ENCODE results near the gene UST. TPM values are rescaled to one million over a fixed set of nuclear protein-coding genes. Genes with fewer than 3 reads are reported as not detected.
"Not testable (repeated sequence)": the region's sequence is repeated elsewhere in the genome, so short reads cannot be mapped to it uniquely, and the experiment has no call there.

The UST gene
- total and polyA plus RNA-seq, 7 experiments from 2014 or later: 0.35 to 2.6 (median 0.46) TPM; not detected in 2

GRCh38 chr6:149031859-149032598, 285.2 kb downstream of the UST start:
- ChIA-PET CTCF (interaction anchor here (0.6 to 8.9 kb wide), 8 partner anchors 15 to 485 kb away, joined by 3 to 110 read pairs (median 6); no protein-coding TSS in a partner anchor), POLR2A (no interaction called here)
- Histone ChIP-seq H3K27ac (ENCODE audit: low read depth, low read length) (no peak overlapping the region), H3K36me3 (ENCODE audit: control insufficient read depth in 2 of 3, insufficient read depth in 3 of 3, low read length in 3 of 3) (no peaks in the 10 kb centered on the region), H3K4me3 (ENCODE audit: low read length) (no peak overlapping the region), H3K27me3 (ENCODE audit: control insufficient read depth in 2 of 2, insufficient read depth in 2 of 2, low read length in 2 of 2) (no peaks in the 10 kb centered on the region), H3K4me1 (ENCODE audit: control insufficient read depth in 2 of 2, insufficient read depth in 2 of 2, low read length in 2 of 2) (peaks cover 8 to 15% of the 10 kb centered on the region in 2 donors), H3K9me3 (ENCODE audit: control insufficient read depth in 2 of 3, low read length in 3 of 3) (no peaks in the 10 kb centered on the region)
- Mint-ChIP-seq H3K4me1 (peaks cover 5 to 82% (median 12%) of the 10 kb centered on the region in 7 donors), H3K4me3 (peak overlapping the region in 1 of 10 donors; percentile 76), H3K9me3 (no peaks in the 10 kb centered on the region), H3K36me3 (peaks cover 0 to 9% (median 0%) of the 10 kb centered on the region in 5 donors), H3K27ac (peak overlapping the region in 3 of 9 donors; percentile 44 to 95 (median 62)), H3K27me3 (no peaks in the 10 kb centered on the region)
- ATAC-seq (peak; percentile 2), DNase-seq (peak in 1 of 9 donors; percentile 49)
- intact Hi-C loops (cut with micrococcal nuclease): loop anchor here in 1 of 2 donors (1.0 to 2.0 kb wide), 4 partner anchors 34 to 287 kb away; no protein-coding TSS in a partner anchor

GRCh38 chr6:149032599-149033405, 286.0 kb downstream of the UST start:
- Histone ChIP-seq H3K27me3 (ENCODE audit: control insufficient read depth in 2 of 2, insufficient read depth in 2 of 2, low read length in 2 of 2) (no peaks in the 10 kb centered on the region), H3K36me3 (ENCODE audit: control insufficient read depth in 2 of 3, insufficient read depth in 3 of 3, low read length in 3 of 3) (no peaks in the 10 kb centered on the region), H3K4me1 (ENCODE audit: control insufficient read depth in 2 of 2, insufficient read depth in 2 of 2, low read length in 2 of 2) (peaks cover 8 to 15% of the 10 kb centered on the region in 2 donors), H3K4me3 (ENCODE audit: low read length) (no peak overlapping the region), H3K27ac (ENCODE audit: low read depth, low read length) (no peak overlapping the region), H3K9me3 (ENCODE audit: control insufficient read depth in 2 of 3, low read length in 3 of 3) (no peaks in the 10 kb centered on the region)
- H3K27me3 Mint-ChIP-seq: no peaks in the 10 kb centered on the region
- peak overlapping the region in 1 of 10 donors; percentile 76 for H3K4me3 Mint-ChIP-seq
- DNase-seq: peak in 1 of 9 donors; percentile 71
- ChIA-PET POLR2A (no interaction called here), CTCF (interaction anchor here (0.8 to 1.4 kb wide), 4 partner anchors 48 to 484 kb away, joined by 3 to 7 read pairs (median 4); no protein-coding TSS in a partner anchor)
- peaks cover 5 to 85% (median 12%) of the 10 kb centered on the region in 7 donors for H3K4me1 Mint-ChIP-seq
- peak overlapping the region in 3 of 9 donors; percentile 44 to 95 (median 62) for H3K27ac Mint-ChIP-seq
- intact Hi-C loops (cut with micrococcal nuclease): loop anchor here in 1 of 2 donors (1.0 to 2.0 kb wide), 3 partner anchors 14 to 108 kb away; no protein-coding TSS in a partner anchor
- ATAC-seq: peak; percentile 55
- no peaks in the 10 kb centered on the region for H3K9me3 Mint-ChIP-seq
- H3K36me3 Mint-ChIP-seq: peaks cover 0 to 7% (median 0%) of the 10 kb centered on the region in 5 donors

GRCh38 chr6:149033454-149033853, 286.6 kb downstream of the UST start:
- Mint-ChIP-seq H3K4me3 (peak overlapping the region in 1 of 10 donors; percentile 45), H3K36me3 (peaks cover 0 to 5% (median 0%) of the 10 kb centered on the region in 5 donors), H3K9me3 (no peaks in the 10 kb centered on the region), H3K4me1 (peaks cover 5 to 87% (median 12%) of the 10 kb centered on the region in 7 donors), H3K27ac (peak overlapping the region in 1 of 9 donors; percentile 95), H3K27me3 (no peaks in the 10 kb centered on the region)
- Histone ChIP-seq H3K4me1 (ENCODE audit: control insufficient read depth in 2 of 2, insufficient read depth in 2 of 2, low read length in 2 of 2) (peaks cover 8 to 15% of the 10 kb centered on the region in 2 donors), H3K27ac (ENCODE audit: low read depth, low read length) (no peak overlapping the region), H3K27me3 (ENCODE audit: control insufficient read depth in 2 of 2, insufficient read depth in 2 of 2, low read length in 2 of 2) (no peaks in the 10 kb centered on the region), H3K4me3 (ENCODE audit: low read length) (no peak overlapping the region), H3K36me3 (ENCODE audit: control insufficient read depth in 2 of 3, insufficient read depth in 3 of 3, low read length in 3 of 3) (no peaks in the 10 kb centered on the region), H3K9me3 (ENCODE audit: control insufficient read depth in 2 of 3, low read length in 3 of 3) (no peaks in the 10 kb centered on the region)
- ChIA-PET POLR2A (no interaction called here), CTCF (interaction anchor here (0.8 to 1.4 kb wide), 4 partner anchors 47 to 484 kb away, joined by 3 to 7 read pairs (median 4); no protein-coding TSS in a partner anchor)
- intact Hi-C loops (cut with micrococcal nuclease): loop anchor here in 1 of 2 donors (1.0 to 2.0 kb wide), 3 partner anchors 14 to 107 kb away; no protein-coding TSS in a partner anchor
- ATAC-seq (no peak), DNase-seq (no peak)

GRCh38 chr6:149035766-149036165, 288.9 kb downstream of the UST start:
- H3K9me3 ChIP-seq (ENCODE audit: control insufficient read depth in 2 of 3, low read length in 3 of 3): no peaks in the 10 kb centered on the region
- Mint-ChIP-seq H3K4me3 (no peak overlapping the region), H3K36me3 (peaks cover 0 to 7% (median 0%) of the 10 kb centered on the region in 5 donors), H3K27me3 (no peaks in the 10 kb centered on the region), H3K9me3 (no peaks in the 10 kb centered on the region), H3K27ac (no peak overlapping the region), H3K4me1 (peaks cover 4 to 88% (median 6%) of the 10 kb centered on the region in 7 donors)
- no peak for DNase-seq
- ChIA-PET CTCF (interaction anchor here (0.6 kb wide), 1 partner anchor 465 kb away, joined by 3 read pairs; no protein-coding TSS in a partner anchor), POLR2A (no interaction called here)
- H3K27ac ChIP-seq (ENCODE audit: low read depth, low read length): no peak overlapping the region
- no peak for ATAC-seq
- H3K36me3 ChIP-seq (ENCODE audit: control insufficient read depth in 2 of 3, insufficient read depth in 3 of 3, low read length in 3 of 3): no peaks in the 10 kb centered on the region
- H3K27me3 ChIP-seq (ENCODE audit: control insufficient read depth in 2 of 2, insufficient read depth in 2 of 2, low read length in 2 of 2): no peaks in the 10 kb centered on the region
- no peak overlapping the region for H3K4me3 ChIP-seq (ENCODE audit: low read length)
- peaks cover 8 to 9% of the 10 kb centered on the region in 2 donors for H3K4me1 ChIP-seq (ENCODE audit: control insufficient read depth in 2 of 2, insufficient read depth in 2 of 2, low read length in 2 of 2)
- intact Hi-C loops (cut with micrococcal nuclease): no loop called here

- H3K36me3 Mint-ChIP-seq: peaks cover 0 to 9% (median 0%) of the 10 kb centered on the region in 5 donors
- peaks cover 0 to 83% (median 0%) of the 10 kb centered on the region in 7 donors for H3K4me1 Mint-ChIP-seq
- H3K4me3 ChIP-seq (ENCODE audit: low read length): no peak overlapping the region
- H3K27me3 Mint-ChIP-seq: no peaks in the 10 kb centered on the region
- no peaks in the 10 kb centered on the region for H3K9me3 Mint-ChIP-seq
- no peaks in the 10 kb centered on the region for H3K36me3 ChIP-seq (ENCODE audit: control insufficient read depth in 2 of 3, insufficient read depth in 3 of 3, low read length in 3 of 3)
- ChIA-PET POLR2A (no interaction called here), CTCF (interaction anchor here (1.0 to 1.6 kb wide), 2 partner anchors 9 to 395 kb away, joined by 3 read pairs; no protein-coding TSS in a partner anchor)
- H3K27me3 ChIP-seq (ENCODE audit: control insufficient read depth in 2 of 2, insufficient read depth in 2 of 2, low read length in 2 of 2): no peaks in the 10 kb centered on the region
- peak overlapping the region in 2 of 9 donors; percentile 44 to 56 for H3K27ac Mint-ChIP-seq
- H3K27ac ChIP-seq (ENCODE audit: low read depth, low read length): no peak overlapping the region
- no peaks in the 10 kb centered on the region for H3K9me3 ChIP-seq (ENCODE audit: control insufficient read depth in 2 of 3, low read length in 3 of 3)
- H3K4me3 Mint-ChIP-seq: peak overlapping the region in 1 of 10 donors; percentile 53
- intact Hi-C loops (cut with micrococcal nuclease): no loop called here
- H3K4me1 ChIP-seq (ENCODE audit: control insufficient read depth in 2 of 2, insufficient read depth in 2 of 2, low read length in 2 of 2): peaks cover 0 to 4% of the 10 kb centered on the region in 2 donors
- DNase-seq: no peak
- no peak for ATAC-seq
Observed at GRCh38 chr6:149037051-149037671, 290.3 kb downstream of the UST start.

- peaks cover 0 to 77% (median 0%) of the 10 kb centered on the region in 7 donors for H3K4me1 Mint-ChIP-seq
- H3K9me3 ChIP-seq (ENCODE audit: control insufficient read depth in 2 of 3, low read length in 3 of 3); H3K36me3 ChIP-seq (ENCODE audit: control insufficient read depth in 2 of 3, insufficient read depth in 3 of 3, low read length in 3 of 3); H3K36me3 Mint-ChIP-seq; H3K27ac ChIP-seq (ENCODE audit: low read depth, low read length); DNase-seq; H3K4me3 ChIP-seq (ENCODE audit: low read length); H3K27me3 ChIP-seq (ENCODE audit: control insufficient read depth in 2 of 2, insufficient read depth in 2 of 2, low read length in 2 of 2); H3K9me3 Mint-ChIP-seq; ATAC-seq; H3K27me3 Mint-ChIP-seq; POLR2A ChIA-PET; H3K4me1 ChIP-seq (ENCODE audit: control insufficient read depth in 2 of 2, insufficient read depth in 2 of 2, low read length in 2 of 2): not testable (repeated sequence)
- intact Hi-C loops (cut with micrococcal nuclease): loop anchor here in 1 of 2 donors (1.0 kb wide), 1 partner anchor 8 kb away; no protein-coding TSS in a partner anchor
- peak overlapping the region in 1 of 9 donors; percentile 65 for H3K27ac Mint-ChIP-seq
- peak overlapping the region in 1 of 10 donors; percentile 26 for H3K4me3 Mint-ChIP-seq
- CTCF ChIA-PET: interaction anchor here (1.6 kb wide), 1 partner anchor 393 kb away, joined by 3 read pairs; no protein-coding TSS in a partner anchor
Observed at GRCh38 chr6:149039025-149039424, 292.2 kb downstream of the UST start.
